Measurements from ENCODE around the gene SLC41A1. TPM values are rescaled to one million over a fixed set of nuclear protein-coding genes. Genes with fewer than 3 reads are reported as not detected.
A peak's percentile ranks its signal among the peaks of the same experiment; 100 is the strongest.

SLC41A1 gene
- total RNA-seq, 6 donors from 2014 or later: 17.8 to 35.1 (median 27.3) TPM

DNA sequence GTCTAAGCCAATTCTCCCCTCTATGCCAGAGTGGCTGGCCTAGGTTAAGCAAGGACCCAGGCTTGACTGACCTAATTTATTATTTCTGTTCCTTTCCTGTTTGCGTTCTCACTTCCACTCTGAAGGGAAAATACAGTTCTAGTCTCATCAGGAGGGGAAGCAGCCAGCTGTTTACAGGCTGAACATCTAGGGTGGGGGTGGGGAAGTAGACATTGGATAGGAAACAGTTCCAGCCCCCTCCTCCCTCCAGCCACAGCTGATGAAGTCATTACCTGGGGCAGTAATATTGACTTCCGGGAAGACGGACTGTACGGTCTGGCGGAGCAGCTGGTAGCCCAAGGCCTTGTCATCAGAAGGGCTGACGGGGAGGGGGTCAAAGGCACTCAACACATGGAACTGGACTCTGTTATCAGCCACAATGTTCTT lies 19.3 kb upstream of the SLC41A1 start:
- TF ChIP-seq, protein P1, sequence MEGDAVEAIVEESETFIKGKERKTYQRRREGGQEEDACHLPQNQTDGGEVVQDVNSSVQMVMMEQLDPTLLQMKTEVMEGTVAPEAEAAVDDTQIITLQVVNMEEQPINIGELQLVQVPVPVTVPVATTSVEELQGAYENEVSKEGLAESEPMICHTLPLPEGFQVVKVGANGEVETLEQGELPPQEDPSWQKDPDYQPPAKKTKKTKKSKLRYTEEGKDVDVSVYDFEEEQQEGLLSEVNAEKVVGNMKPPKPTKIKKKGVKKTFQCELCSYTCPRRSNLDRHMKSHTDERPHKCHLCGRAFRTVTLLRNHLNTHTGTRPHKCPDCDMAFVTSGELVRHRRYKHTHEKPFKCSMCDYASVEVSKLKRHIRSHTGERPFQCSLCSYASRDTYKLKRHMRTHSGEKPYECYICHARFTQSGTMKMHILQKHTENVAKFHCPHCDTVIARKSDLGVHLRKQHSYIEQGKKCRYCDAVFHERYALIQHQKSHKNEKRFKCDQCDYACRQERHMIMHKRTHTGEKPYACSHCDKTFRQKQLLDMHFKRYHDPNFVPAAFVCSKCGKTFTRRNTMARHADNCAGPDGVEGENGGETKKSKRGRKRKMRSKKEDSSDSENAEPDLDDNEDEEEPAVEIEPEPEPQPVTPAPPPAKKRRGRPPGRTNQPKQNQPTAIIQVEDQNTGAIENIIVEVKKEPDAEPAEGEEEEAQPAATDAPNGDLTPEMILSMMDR (IDR thresholded peaks at IDR 0.05): no peak
- TF ChIP-seq EP300 (IDR thresholded peaks at IDR 0.05): no peak
- no peak for TF ChIP-seq POLR2AphosphoS5 (IDR thresholded peaks at IDR 0.05)
- no peak for TF ChIP-seq POLR2A (IDR thresholded peaks at IDR 0.05)
- Histone ChIP-seq H3K27ac (peak overlapping the region; percentile 3 to 41 (median 38)), H3K4me1 (peaks cover 8 to 11% (median 9%) of the 10 kb centered on the region in 4 donors), H3K36me3 (no peaks in the 10 kb centered on the region), H3K27me3 (no peaks in the 10 kb centered on the region), H3K4me3 (no peak overlapping the region), H3K9me3 (no peaks in the 10 kb centered on the region)
- ATAC-seq (ENCODE audit: low FRiP score in 2 of 2) (no peak), DNase-seq (no peak)
- 59 to 63% methylated on average over 6 of the region's 6 CpGs for WGBS, 2 donors

DNA sequence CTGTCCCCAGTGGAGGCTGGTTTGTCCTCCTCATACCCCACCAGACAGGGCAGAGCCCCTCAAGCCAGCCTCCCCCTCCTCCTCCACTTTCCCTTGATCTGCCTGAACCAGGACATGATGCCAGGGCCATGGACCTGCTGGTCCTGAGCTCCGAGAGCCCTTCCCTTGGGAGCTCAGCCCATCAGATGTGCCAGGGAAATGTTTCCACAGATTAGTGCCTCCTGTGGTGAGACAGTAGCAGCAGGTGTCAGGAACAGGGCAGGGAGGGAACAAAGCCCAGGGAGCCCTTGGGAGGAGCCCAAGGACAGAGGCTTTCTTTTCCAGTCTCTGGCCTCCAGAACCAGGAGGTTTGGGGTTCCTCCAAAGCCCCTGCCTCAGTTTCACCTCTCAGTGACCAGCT lies 14.6 kb upstream of the SLC41A1 start:
- Histone ChIP-seq H3K4me1 (peaks cover 7 to 10% (median 8%) of the 10 kb centered on the region in 4 donors), H3K36me3 (no peaks in the 10 kb centered on the region), H3K27me3 (no peaks in the 10 kb centered on the region), H3K9me3 (no peaks in the 10 kb centered on the region), H3K4me3 (no peak overlapping the region), H3K27ac (no peak overlapping the region)
- no peak for DNase-seq
- TF ChIP-seq EP300 (IDR thresholded peaks at IDR 0.05) (no peak), POLR2AphosphoS5 (IDR thresholded peaks at IDR 0.05) (no peak), POLR2A (IDR thresholded peaks at IDR 0.05) (no peak)
- TF ChIP-seq, protein P1 (IDR thresholded peaks at IDR 0.05): no peak
- 63% methylated on average over 1 of the region's 1 CpG; no CpG with 5 or more reads in 1 of the 2 donors for WGBS, 2 donors
- ATAC-seq (ENCODE audit: low FRiP score in 2 of 2): peak in 1 of 2 donors; percentile 23

DNA sequence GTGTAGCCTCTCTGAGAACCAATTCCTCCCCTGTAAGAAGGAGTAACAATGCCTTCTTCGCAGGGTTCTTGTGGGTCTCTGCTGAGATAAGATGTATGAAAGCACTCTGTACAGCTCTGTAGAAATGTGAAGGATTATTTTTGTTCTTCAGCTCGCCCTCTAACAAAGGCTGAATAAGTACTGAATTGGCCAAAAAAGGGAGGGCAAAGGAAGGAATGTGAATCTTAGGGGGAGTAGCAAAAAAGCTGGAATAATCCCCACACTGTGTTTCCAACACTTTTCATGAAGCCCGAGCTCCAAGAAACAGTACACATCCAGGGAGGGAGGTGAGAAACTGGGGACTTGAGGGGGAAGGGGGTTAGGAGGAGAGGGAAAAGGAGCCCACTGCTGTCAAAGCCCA lies 14.0 kb upstream of the SLC41A1 start:
- no peak for ATAC-seq (ENCODE audit: low FRiP score in 2 of 2)
- TF ChIP-seq POLR2AphosphoS5 (IDR thresholded peaks at IDR 0.05) (no peak), EP300 (IDR thresholded peaks at IDR 0.05) (no peak), POLR2A (IDR thresholded peaks at IDR 0.05) (no peak)
- TF ChIP-seq, protein P1 (IDR thresholded peaks at IDR 0.05): no peak
- Histone ChIP-seq H3K4me1 (peaks cover 2 to 3% (median 3%) of the 10 kb centered on the region in 4 donors), H3K27me3 (no peaks in the 10 kb centered on the region), H3K9me3 (no peaks in the 10 kb centered on the region), H3K36me3 (no peaks in the 10 kb centered on the region), H3K27ac (no peak overlapping the region), H3K4me3 (no peak overlapping the region)
- WGBS, 2 donors: 63% methylated on average over 3 of the region's 3 CpGs
- DNase-seq: no peak

DNA sequence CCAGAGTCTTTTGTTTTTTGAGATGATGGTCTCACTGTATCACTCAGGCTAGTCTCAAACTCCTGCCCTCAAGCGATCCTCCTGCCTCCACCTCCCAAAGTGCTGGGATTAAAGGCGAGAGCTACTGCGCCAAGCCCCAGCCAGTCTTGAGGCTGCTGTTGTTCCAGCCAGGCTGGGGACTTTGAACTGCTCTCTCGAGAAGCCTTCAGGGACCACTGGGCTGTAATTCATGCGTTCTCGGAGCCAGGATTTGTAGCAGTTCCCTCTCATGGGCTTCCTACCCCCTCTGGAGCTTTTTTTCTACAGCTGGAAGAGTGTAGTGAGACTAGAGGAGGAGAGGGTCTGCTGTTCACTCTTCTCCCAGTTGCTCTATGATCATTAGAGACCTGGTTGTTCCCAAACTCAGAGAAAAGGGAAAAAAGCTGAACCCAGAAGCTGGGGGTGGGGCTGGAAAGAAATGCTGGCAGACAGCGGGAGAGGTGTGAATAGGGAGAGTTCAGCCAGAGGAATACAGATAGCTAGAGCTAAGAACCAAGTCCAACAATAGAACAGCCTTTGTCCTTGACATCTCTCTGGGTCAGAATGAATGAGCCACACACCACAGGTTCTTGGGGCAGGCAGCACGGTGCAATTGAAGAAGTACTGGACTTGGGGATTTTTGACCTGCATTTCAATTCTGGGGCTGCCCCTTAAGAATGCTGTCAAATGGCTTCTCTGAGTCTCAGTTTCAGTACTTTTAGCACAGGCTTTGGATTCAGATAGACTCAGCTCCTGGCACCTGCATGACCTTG lies 13.2 kb upstream of the SLC41A1 start:
- 71 to 91% methylated on average over 6 to 8 of the region's 8 CpGs for WGBS, 2 donors
- H3K4me1 ChIP-seq: no peaks in the 10 kb centered on the region

More for the DNA sequence above, 13.2 kb upstream of the SLC41A1 start:
- DNase-seq: no peak
- ATAC-seq (ENCODE audit: low FRiP score in 2 of 2): no peak
- no peaks in the 10 kb centered on the region for H3K36me3 ChIP-seq
- no peak overlapping the region for H3K4me3 ChIP-seq
- H3K27ac ChIP-seq: no peak overlapping the region
- TF ChIP-seq EP300 (IDR thresholded peaks at IDR 0.05): no peak
- no peak for TF ChIP-seq POLR2A (IDR thresholded peaks at IDR 0.05)
- TF ChIP-seq POLR2AphosphoS5 (IDR thresholded peaks at IDR 0.05): no peak
- TF ChIP-seq, protein P1 (IDR thresholded peaks at IDR 0.05): no peak
- H3K27me3 ChIP-seq: no peaks in the 10 kb centered on the region
- no peaks in the 10 kb centered on the region for H3K9me3 ChIP-seq
